ENCODE measurements around the gene ETV3.

ETV3 gene

DNA sequence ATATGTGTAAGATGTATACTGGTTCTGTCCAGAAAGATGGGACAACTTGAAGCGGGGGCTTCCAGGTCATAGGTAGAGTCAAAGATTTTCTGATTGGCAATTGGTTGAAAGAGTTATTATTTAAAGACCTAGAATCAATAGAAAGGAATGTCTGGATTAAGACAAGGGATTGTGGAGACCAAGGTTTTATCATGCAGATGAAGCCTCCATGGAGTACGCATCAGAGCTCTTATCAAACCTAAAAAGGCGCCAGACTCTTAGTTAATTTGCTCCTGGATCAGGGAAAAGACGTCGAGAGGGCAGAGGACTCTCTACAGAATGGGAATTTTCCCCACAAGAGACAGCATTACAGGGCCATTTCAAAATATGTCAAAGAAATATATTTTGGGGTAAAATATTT lies 23.7 kb upstream of the ETV3 start:
- DNase-seq (ENCODE audit: low read depth), result no peak

DNA sequence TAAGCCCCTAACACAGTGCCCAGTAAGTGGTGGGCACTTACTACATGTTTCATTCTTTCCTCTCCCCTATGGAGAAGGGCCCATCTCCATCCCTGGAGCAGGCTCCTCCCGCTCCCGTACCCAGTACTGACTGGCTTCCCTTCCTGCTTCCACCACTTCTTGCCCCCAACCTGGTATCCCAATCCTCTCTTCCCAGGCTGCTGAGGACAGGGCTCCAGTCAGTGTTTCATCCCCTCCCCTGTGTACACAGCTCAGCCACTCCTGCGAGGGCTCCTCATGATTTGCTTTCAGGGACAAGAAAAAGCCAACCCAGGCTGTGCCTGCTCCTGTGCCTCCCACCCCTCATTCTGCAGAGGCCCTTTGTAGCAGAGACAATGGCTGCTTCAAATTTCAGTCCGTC lies 20.8 kb upstream of the ETV3 start:
- no peak for DNase-seq (ENCODE audit: low read depth)

DNA sequence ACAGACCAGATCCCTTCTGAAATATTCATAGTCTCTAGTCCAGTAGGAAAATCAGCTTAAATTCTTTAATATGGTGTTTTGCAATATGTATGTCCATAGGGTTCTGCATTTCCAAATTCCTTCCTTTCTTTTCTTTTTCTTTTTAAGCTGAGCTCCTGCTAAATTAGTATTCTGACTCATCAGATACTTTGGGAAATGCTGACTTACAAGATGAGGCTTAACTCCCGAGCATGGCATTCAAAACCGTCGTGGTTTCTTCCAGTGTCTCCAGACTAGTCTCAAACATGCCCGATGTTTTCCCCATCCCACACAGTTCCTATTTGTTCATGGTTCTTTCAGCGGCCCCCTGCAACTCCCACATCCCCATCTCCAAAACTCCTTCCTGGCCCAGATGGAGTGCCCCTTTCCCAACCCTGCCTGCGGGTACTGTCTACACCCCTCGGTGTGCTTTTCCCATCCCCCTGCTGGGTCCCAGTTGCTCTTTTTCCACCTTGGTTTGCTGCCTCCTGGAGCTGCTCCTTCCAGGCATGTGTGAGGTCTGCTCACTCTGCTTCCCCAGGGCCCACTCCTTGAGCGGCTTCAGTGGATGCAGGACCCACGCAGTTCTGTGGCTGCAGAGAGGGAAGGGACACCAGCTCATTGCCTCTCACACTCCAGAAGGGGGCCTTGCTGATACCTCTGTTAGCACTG lies 19.5 kb upstream of the ETV3 start:
- DNase-seq (ENCODE audit: low read depth), result no peak

- peak; percentile 69 for DNase-seq (ENCODE audit: low read depth)
Observed at GRCh38 chr1:157156058-157156541, 17.9 kb upstream of the ETV3 start.

GRCh38 chr1:157155658-157156057 lies 17.5 kb upstream of the ETV3 start:
- DNase-seq (ENCODE audit: low read depth), result no peak

- no peak for DNase-seq (ENCODE audit: low read depth)
Observed at GRCh38 chr1:157154940-157155514, 16.8 kb upstream of the ETV3 start.

GRCh38 chr1:157154291-157154690 lies 16.1 kb upstream of the ETV3 start:
- no peak for DNase-seq (ENCODE audit: low read depth)

GRCh38 chr1:157153746-157154145 lies 15.6 kb upstream of the ETV3 start:
- no peak for DNase-seq (ENCODE audit: low read depth)

DNA sequence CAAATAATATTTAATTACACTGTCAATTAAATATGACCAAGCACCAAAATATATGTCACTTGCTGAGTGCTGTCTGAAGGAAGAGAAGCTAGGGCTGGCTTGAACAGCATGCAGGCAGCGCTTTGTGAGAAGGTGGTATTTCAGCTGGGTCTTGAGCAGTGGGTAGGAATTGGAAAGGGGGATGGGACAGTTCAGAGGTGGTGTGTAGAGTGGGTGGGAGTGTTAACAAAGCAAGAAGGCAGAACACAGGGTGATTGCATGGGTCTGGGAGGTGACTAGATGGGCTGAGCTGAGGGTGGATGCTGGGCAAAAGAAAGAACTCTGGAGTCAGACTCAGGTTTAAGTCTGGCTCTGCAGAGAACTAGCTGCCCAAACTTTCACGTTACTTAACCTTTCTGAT lies 14.3 kb upstream of the ETV3 start:
- no peak for DNase-seq (ENCODE audit: low read depth)

DNA sequence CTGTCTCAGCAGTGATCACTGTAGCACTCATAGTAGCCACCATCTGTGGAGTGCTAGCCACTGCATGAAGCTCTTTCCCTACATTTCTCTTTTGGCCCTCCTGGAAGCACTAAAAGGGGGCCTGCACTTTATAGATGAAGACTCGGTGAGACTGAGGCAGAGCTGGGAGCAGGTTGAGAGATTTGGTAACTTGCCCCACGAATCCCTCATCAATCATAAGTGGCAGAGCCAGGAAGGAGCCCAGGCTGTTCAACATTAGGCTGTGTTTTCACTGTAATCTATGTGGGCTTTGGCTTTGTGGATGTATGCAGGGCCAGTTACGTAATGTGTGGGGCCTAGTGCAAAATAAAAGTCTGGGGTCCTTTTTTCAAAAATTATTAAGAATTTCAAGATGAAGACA lies 13.3 kb upstream of the ETV3 start:
- no peak for DNase-seq (ENCODE audit: low read depth)

DNA sequence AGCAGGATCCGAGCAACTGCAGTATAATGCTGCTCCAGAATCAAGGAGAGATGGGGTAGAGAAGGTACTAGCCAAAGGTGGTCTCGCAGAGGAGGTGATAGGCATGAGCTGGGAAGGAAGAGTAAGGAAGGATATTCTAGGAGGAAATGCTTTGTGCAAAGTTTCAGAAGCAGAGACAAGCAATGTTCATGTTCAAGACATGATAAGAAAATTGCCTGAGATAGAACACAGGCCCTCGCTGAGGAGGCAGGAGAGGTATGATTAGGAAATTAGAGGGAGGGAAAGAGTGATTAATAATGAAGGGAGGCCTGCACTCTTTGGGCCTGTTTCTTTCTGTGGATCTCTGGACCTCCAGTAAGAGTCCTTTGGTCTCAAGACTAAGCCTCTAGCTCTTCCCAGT lies 12.9 kb upstream of the ETV3 start:
- no peak for DNase-seq (ENCODE audit: low read depth)

GRCh38 chr1:157150631-157151030 lies 12.4 kb upstream of the ETV3 start:
- no peak for DNase-seq (ENCODE audit: low read depth)

- no peak for DNase-seq (ENCODE audit: low read depth)
Observed at GRCh38 chr1:157147906-157148700, 9.9 kb upstream of the ETV3 start.

GRCh38 chr1:157147037-157147436 lies 8.8 kb upstream of the ETV3 start:
- no peak for DNase-seq (ENCODE audit: low read depth)

- no peak for DNase-seq (ENCODE audit: low read depth)
Observed at GRCh38 chr1:157146244-157146643, 8.0 kb upstream of the ETV3 start.

DNA sequence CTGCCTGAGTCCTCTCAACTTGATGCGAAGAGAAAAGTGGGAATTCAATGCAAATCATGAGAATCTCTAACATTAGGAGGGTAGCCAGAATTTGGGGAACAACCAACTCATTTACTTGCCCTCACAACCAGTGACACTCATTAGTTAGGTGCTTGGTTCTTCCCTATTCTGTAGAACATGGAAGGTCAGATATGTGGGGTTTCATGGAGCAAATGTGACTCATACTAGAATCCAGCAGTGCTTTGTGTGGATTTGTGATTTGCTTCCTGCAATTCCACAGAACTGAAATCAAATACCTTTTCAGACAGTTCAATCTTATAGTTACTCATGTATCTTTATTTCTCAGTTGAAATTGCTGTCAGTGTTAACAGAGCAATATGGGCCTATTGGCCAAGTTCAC lies 6.9 kb upstream of the ETV3 start:
- no peak for DNase-seq (ENCODE audit: low read depth)

- no peak for DNase-seq (ENCODE audit: low read depth)
Observed at GRCh38 chr1:157144509-157144908, 6.3 kb upstream of the ETV3 start.

- DNase-seq (ENCODE audit: low read depth), result no peak
Observed at GRCh38 chr1:157142765-157143423, 4.7 kb upstream of the ETV3 start.

- DNase-seq (ENCODE audit: low read depth), result no peak
Observed at GRCh38 chr1:157142201-157142600, 4.0 kb upstream of the ETV3 start.

DNA sequence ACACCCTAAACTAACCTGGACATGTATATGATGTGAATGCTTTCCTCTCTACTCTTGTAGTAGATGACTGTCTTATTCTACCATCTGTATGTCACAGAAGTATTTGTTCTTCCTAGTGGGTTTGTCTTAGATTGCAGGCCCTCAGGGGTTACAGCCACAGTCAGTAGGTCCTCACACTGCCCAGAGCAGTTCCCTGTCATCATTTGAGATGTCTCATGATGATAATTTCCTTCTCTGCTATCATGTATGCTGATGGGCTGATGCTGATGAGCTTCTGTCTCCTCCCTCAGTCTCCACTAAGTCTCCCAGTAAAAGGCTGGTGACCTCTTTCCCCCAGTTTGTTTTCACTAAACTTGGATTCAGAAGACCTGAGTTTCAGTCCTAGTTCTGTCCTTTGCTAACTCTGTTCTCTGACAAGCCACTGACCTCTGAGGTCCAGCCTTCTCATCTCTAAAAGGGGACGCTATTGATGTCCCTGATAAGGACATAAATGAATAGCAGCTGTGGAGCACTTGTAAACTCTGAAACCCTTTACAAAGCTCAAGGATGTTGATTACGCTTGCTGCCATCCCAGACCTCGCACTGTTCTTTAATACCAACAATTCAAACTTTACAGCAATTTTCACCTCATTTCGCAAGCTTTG lies 3.1 kb upstream of the ETV3 start:
- no peak for DNase-seq (ENCODE audit: low read depth)

- DNase-seq (ENCODE audit: low read depth), result no peak
Observed at GRCh38 chr1:157140063-157140588, 1.9 kb upstream of the ETV3 start.
